CD4-positive, CD25-positive, alpha-beta regulatory T cell (primary cell): Measurements from ENCODE around the gene LANCL2. TPM values are rescaled to one million over a fixed set of nuclear protein-coding genes. Genes with fewer than 3 reads are reported as not detected.

Source experiments
- ATAC-seq, 2 donors: fragments of 150-1000 bp; cut with Tn5 transposase; one replicate each; pipeline ENCODE4 v1.10.0; 2021; ENCODE audit warnings: low read depth in 2 of 2, moderate number of reproducible peaks in 2 of 2, moderate library complexity in 1 of 2
- DNase-seq, 3 donors: peaks; one replicate each; pipeline versions ENCODE4 v3.0.0 to v3.0.0-alpha.2; 2012 to 2022; ENCODE audit warnings: mixed read lengths in 1 of 3
- H3K27ac ChIP-seq: one replicate; pipeline ENCODE4 v1.7.0; 2013; ENCODE audit warnings: mild to moderate bottlenecking, low read length; ENCODE audit not compliant: insufficient read depth, poor library complexity, severe bottlenecking
- H3K27me3 ChIP-seq: one replicate; pipeline ENCODE4 v1.7.0; 2013; ENCODE audit warnings: low read length; ENCODE audit not compliant: control insufficient read depth, insufficient read depth
- H3K36me3 ChIP-seq: one replicate; pipeline ENCODE4 v1.7.0; 2013; ENCODE audit warnings: mild to moderate bottlenecking, low read length, moderate library complexity; ENCODE audit not compliant: control insufficient read depth, insufficient read depth
- H3K4me1 ChIP-seq: 2 replicates; pipeline ENCODE4 v1.7.0; 2013; ENCODE audit warnings: mild to moderate bottlenecking, low read length; ENCODE audit not compliant: insufficient read depth, control insufficient read depth, poor library complexity, severe bottlenecking
- H3K4me3 ChIP-seq: one replicate; pipeline ENCODE4 v1.7.0; 2013; ENCODE audit warnings: low read depth, mild to moderate bottlenecking, low read length, moderate library complexity
- H3K9me3 ChIP-seq, 2 experiments: 1 replicate in 1 of 2; 2 replicates in 1 of 2; pipeline ENCODE4 v1.7.0; 2013; ENCODE audit warnings: low read length in 2 of 2, mild to moderate bottlenecking in 1 of 2, moderate library complexity in 1 of 2; ENCODE audit not compliant: control insufficient read depth in 2 of 2
- H3K27ac Mint-ChIP-seq, 3 donors: one replicate each; pipeline ENCODE4 v1.8.0; 2020 to 2022; ENCODE audit warnings: mild to moderate bottlenecking in 3 of 3, mixed read lengths in 3 of 3, moderate library complexity in 2 of 3
- H3K27me3 Mint-ChIP-seq: one replicate; pipeline ENCODE4 v1.8.0; 2022; ENCODE audit warnings: mild to moderate bottlenecking, mixed read lengths
- H3K36me3 Mint-ChIP-seq: one replicate; pipeline ENCODE4 v1.8.0; 2020; ENCODE audit warnings: mixed read lengths
- H3K4me1 Mint-ChIP-seq, 4 donors: one replicate each; pipeline ENCODE4 v1.8.0; 2020 to 2022; ENCODE audit warnings: mixed read lengths in 4 of 4, mild to moderate bottlenecking in 1 of 4
- H3K4me3 Mint-ChIP-seq, 4 donors: one replicate each; pipeline ENCODE4 v1.8.0; 2020 to 2022; ENCODE audit warnings: mild to moderate bottlenecking in 4 of 4, mixed read lengths in 4 of 4, moderate library complexity in 3 of 4
- H3K9me3 Mint-ChIP-seq, 7 donors: one replicate each; pipeline ENCODE4 v1.8.0; 2020 to 2022; ENCODE audit warnings: mixed read lengths in 7 of 7, mild to moderate bottlenecking in 3 of 7, moderate library complexity in 2 of 7
- polyA plus RNA-seq, 4 donors: library from polyadenylated mRNA; unstranded; fragments of 300-500 nt; fragmentation: Illumina TruSeq; gene quantifications; one replicate each; pipeline ENCODE4 v1.2.3, GENCODE V29; 2021
- total RNA-seq: library from RNA; stranded (reverse); gene quantifications from one replicate; pipeline ENCODE4 v1.2.3, GENCODE V29; 2022

Gene LANCL2
- total and polyA plus RNA-seq, 5 donors from 2014 or later, result 7.6 to 11.7 (median 10.4) TPM

GRCh38 chr7:55457801-55458200 is 92.7 kb downstream of the LANCL2 start:
- Mint-ChIP-seq H3K9me3 (peaks cover 3 to 39% (median 16%) of the 10 kb centered on the region in 7 donors), H3K4me3 (no peak overlapping the region), H3K4me1 (peaks cover 14 to 57% (median 41%) of the 10 kb centered on the region in 4 donors), H3K27ac (no peak overlapping the region), H3K36me3 (peaks cover 25% of the 10 kb centered on the region), H3K27me3 (no peaks in the 10 kb centered on the region)
- Histone ChIP-seq H3K27me3 (no peaks in the 10 kb centered on the region), H3K4me3 (no peak overlapping the region), H3K27ac (no peak overlapping the region), H3K4me1 (peaks cover 8% of the 10 kb centered on the region), H3K9me3 (peaks cover 12 to 15% of the 10 kb centered on the region in 2 experiments), H3K36me3 (no peaks in the 10 kb centered on the region)
- ATAC-seq, result no peak
- no peak for DNase-seq

DNA sequence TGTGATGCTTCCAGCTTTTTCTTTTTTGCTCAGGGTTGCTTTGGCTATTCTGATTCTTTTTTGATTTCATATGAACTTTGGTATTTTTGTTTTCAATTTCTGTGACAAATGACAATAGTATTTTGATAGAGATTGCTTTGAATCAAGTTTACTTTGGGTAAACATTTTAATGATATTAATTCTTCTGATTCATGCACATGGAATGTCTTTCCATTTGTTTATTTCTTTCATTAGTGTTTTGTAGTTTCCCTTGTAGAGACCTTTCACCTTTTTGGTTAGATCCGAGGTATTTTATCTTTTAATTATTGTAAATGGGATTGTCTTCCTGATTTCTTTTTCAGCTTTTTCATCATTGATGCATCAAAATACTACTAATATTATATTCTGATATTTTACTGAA is 93.2 kb downstream of the LANCL2 start:
- peaks cover 12 to 15% of the 10 kb centered on the region in 2 experiments for H3K9me3 ChIP-seq
- H3K4me1 ChIP-seq, result peaks cover 8% of the 10 kb centered on the region
- H3K36me3 ChIP-seq, result no peaks in the 10 kb centered on the region
- H3K27me3 ChIP-seq, result no peaks in the 10 kb centered on the region
- H3K4me3 Mint-ChIP-seq, result no peak overlapping the region
- H3K27ac Mint-ChIP-seq, result no peak overlapping the region
- H3K36me3 Mint-ChIP-seq, result peaks cover 27% of the 10 kb centered on the region
- H3K4me3 ChIP-seq, result no peak overlapping the region
- H3K4me1 Mint-ChIP-seq, result peaks cover 10 to 55% (median 42%) of the 10 kb centered on the region in 4 donors
- no peak overlapping the region for H3K27ac ChIP-seq
- peaks cover 3 to 39% (median 18%) of the 10 kb centered on the region in 7 donors for H3K9me3 Mint-ChIP-seq
- DNase-seq, result no peak
- no peaks in the 10 kb centered on the region for H3K27me3 Mint-ChIP-seq
- no peak for ATAC-seq

GRCh38 chr7:55463686-55464262 is 98.6 kb downstream of the LANCL2 start:
- Histone ChIP-seq H3K9me3 (peaks cover 5 to 8% of the 10 kb centered on the region in 2 experiments), H3K36me3 (peaks cover 18% of the 10 kb centered on the region), H3K4me1 (peaks cover 36% of the 10 kb centered on the region), H3K27ac (no peak overlapping the region), H3K4me3 (no peak overlapping the region), H3K27me3 (no peaks in the 10 kb centered on the region)
- peaks cover 24 to 72% (median 45%) of the 10 kb centered on the region in 4 donors for H3K4me1 Mint-ChIP-seq
- DNase-seq (no peak), ATAC-seq (no peak)
- H3K36me3 Mint-ChIP-seq, result peaks cover 38% of the 10 kb centered on the region
- peak overlapping the region in 2 of 3 donors; percentile 60 to 86 for H3K27ac Mint-ChIP-seq
- peaks cover 4% of the 10 kb centered on the region for H3K27me3 Mint-ChIP-seq
- peak overlapping the region in 2 of 4 donors; percentile 10 to 19 for H3K4me3 Mint-ChIP-seq
- H3K9me3 Mint-ChIP-seq, result peaks cover 1 to 31% (median 10%) of the 10 kb centered on the region in 7 donors

DNA sequence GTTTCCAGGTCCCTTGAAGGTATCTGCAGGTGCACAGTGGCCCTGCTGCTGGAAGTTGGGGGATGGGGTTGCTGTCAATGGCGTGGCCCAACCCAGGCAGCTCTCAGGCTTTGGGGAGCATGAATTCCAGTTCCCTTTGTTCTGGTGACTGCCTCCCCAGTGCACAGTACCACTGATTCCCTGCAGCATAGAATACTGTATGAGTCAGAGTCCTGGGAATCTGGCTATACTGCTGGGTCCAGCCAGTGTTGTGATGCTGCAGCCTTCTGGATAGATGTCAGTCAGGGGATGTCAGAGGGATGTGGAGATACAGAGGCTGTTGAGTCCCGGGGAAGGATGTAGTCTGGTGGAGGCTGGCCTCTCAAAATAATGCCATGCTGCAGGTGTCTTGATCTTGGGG is 99.3 kb downstream of the LANCL2 start:
- peaks cover 34% of the 10 kb centered on the region for H3K36me3 Mint-ChIP-seq
- no peak overlapping the region for H3K4me3 ChIP-seq
- no peak for ATAC-seq
- no peak for DNase-seq
- peaks cover 4% of the 10 kb centered on the region for H3K27me3 Mint-ChIP-seq
- H3K4me1 ChIP-seq, result peaks cover 43% of the 10 kb centered on the region
- H3K27me3 ChIP-seq, result no peaks in the 10 kb centered on the region
- H3K36me3 ChIP-seq, result peaks cover 18% of the 10 kb centered on the region
- H3K27ac ChIP-seq, result no peak overlapping the region
- H3K9me3 ChIP-seq, result peaks cover 0 to 2% of the 10 kb centered on the region in 2 experiments
- H3K4me3 Mint-ChIP-seq, result no peak overlapping the region
- peaks cover 30 to 74% (median 49%) of the 10 kb centered on the region in 4 donors for H3K4me1 Mint-ChIP-seq
- peak overlapping the region; percentile 60 to 87 (median 86) for H3K27ac Mint-ChIP-seq
- H3K9me3 Mint-ChIP-seq, result peaks cover 1 to 24% (median 7%) of the 10 kb centered on the region in 7 donors

DNA sequence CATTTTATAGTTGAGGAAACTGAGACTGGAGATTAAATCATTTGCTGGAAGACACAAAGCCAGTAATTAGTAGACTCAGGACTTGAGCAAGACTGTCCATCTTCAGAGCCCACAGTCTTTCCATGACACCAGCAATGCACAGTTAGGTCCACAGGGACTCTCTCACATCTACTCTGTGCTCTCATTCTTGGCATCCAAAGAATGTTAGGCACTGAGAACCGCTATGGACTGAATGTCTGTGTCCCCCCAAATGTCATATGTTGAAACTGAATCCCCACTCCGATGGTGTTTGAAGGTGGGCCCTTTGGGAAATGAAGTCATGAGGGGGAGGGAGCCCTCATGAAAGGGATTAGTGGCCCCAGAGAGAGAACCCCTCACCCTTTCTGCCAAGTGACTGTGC is 100.6 kb downstream of the LANCL2 start:
- peak overlapping the region; percentile 75 for H3K27ac ChIP-seq
- no peaks in the 10 kb centered on the region for H3K27me3 ChIP-seq
- peak overlapping the region; percentile 84 to 91 (median 89) for H3K27ac Mint-ChIP-seq
- H3K36me3 Mint-ChIP-seq, result peaks cover 36% of the 10 kb centered on the region
- H3K9me3 Mint-ChIP-seq, result peaks cover 0 to 14% (median 4%) of the 10 kb centered on the region in 7 donors
- DNase-seq (no peak), ATAC-seq (no peak)
- peaks cover 18% of the 10 kb centered on the region for H3K36me3 ChIP-seq
- H3K4me1 Mint-ChIP-seq, result peaks cover 34 to 86% (median 55%) of the 10 kb centered on the region in 4 donors
- peaks cover 4% of the 10 kb centered on the region for H3K27me3 Mint-ChIP-seq
- H3K4me3 Mint-ChIP-seq, result peak overlapping the region in 2 of 4 donors; percentile 45 to 59
- H3K4me3 ChIP-seq, result no peak overlapping the region
- H3K9me3 ChIP-seq, result no peaks in the 10 kb centered on the region
- peaks cover 55% of the 10 kb centered on the region for H3K4me1 ChIP-seq

GRCh38 chr7:55467047-55467593 is 102.0 kb downstream of the LANCL2 start:
- peaks cover 33% of the 10 kb centered on the region for H3K36me3 Mint-ChIP-seq
- peak overlapping the region; percentile 47 to 77 (median 61) for H3K4me3 Mint-ChIP-seq
- H3K27me3 ChIP-seq, result no peaks in the 10 kb centered on the region
- H3K4me3 ChIP-seq, result no peak overlapping the region
- peak overlapping the region; percentile 75 for H3K27ac ChIP-seq
- ATAC-seq (no peak), DNase-seq (no peak)
- peaks cover 56% of the 10 kb centered on the region for H3K4me1 ChIP-seq
- peak overlapping the region; percentile 87 to 98 (median 91) for H3K27ac Mint-ChIP-seq
- peaks cover 18% of the 10 kb centered on the region for H3K36me3 ChIP-seq
- H3K4me1 Mint-ChIP-seq, result peaks cover 31 to 82% (median 51%) of the 10 kb centered on the region in 4 donors
- H3K9me3 Mint-ChIP-seq, result peaks cover 0 to 6% (median 2%) of the 10 kb centered on the region in 7 donors
- no peaks in the 10 kb centered on the region for H3K9me3 ChIP-seq
- H3K27me3 Mint-ChIP-seq, result peaks cover 4% of the 10 kb centered on the region

- peak overlapping the region; percentile 38 for H3K4me3 ChIP-seq
- Mint-ChIP-seq H3K4me1 (peaks cover 31 to 82% (median 49%) of the 10 kb centered on the region in 4 donors), H3K4me3 (peak overlapping the region; percentile 38 to 76 (median 63)), H3K27me3 (peaks cover 4% of the 10 kb centered on the region), H3K27ac (peak overlapping the region; percentile 87 to 98 (median 91)), H3K9me3 (peaks cover 0 to 3% (median 0%) of the 10 kb centered on the region in 7 donors), H3K36me3 (peaks cover 26% of the 10 kb centered on the region)
- H3K36me3 ChIP-seq, result peaks cover 18% of the 10 kb centered on the region
- no peak for DNase-seq
- H3K27me3 ChIP-seq, result no peaks in the 10 kb centered on the region
- H3K4me1 ChIP-seq, result peaks cover 61% of the 10 kb centered on the region
- ATAC-seq, result no peak
- H3K27ac ChIP-seq, result peak overlapping the region; percentile 75
- no peaks in the 10 kb centered on the region for H3K9me3 ChIP-seq
Observed at GRCh38 chr7:55468495-55468894, 103.4 kb downstream of the LANCL2 start.
